NCI-H2227 (cell line): ENCODE measurements around the gene CYFIP2.
"Not testable (repeated sequence)": the region's sequence is repeated elsewhere in the genome, so short reads cannot be mapped to it uniquely, and the experiment has no call there.

ENCODE experiments used
- DNase-seq: peaks from one replicate; lab custom pipeline; 2025; ENCODE audit not compliant: unreplicated experiment; lab: John Stamatoyannopoulos, UW

The CYFIP2 gene

DNA sequence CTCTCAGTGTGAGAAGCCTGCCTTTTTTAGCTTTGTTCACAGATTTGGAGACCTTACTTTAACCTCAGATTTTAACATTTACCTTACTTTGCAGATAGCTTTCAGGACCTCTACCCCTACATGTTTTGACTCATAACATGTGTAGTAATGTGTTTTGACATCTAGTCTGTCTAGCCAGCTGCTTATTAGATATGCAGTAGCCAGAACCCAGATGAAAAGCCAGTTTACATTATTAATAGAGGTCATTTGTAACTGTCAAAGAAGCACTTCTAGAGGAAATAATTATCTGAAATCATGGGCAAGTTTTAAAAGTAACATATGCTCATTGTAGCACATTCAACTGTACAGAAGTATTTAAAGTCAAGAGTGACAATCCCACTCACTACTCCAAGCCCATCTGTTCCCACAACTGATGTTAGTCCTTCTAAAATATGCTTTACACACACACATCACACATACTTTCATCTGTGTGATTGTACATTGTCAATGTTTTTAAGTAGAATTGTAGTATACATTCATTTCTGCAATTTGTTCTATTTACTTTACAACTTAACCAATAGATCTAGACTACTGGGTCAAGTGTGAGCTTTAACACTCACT, 122.3 kb downstream of the CYFIP2 start:
- DNase-seq: no peak

DNA sequence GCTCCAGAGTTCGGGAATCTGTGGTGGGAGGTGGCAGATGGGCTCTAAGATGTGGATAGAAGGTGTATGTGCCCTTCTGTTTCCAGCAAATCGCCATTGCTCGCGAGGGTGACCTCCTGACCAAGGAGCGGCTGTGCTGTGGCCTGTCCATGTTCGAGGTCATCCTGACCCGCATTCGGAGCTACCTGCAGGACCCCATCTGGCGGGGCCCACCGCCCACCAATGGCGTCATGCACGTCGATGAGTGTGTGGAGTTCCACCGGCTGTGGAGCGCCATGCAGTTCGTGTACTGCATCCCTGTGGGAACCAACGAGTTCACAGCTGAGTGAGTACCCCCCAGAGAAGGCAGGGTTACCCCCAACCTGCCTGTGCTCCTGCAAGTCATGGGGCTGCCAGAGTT, 123.2 kb downstream of the CYFIP2 start:
- DNase-seq: no peak

DNA sequence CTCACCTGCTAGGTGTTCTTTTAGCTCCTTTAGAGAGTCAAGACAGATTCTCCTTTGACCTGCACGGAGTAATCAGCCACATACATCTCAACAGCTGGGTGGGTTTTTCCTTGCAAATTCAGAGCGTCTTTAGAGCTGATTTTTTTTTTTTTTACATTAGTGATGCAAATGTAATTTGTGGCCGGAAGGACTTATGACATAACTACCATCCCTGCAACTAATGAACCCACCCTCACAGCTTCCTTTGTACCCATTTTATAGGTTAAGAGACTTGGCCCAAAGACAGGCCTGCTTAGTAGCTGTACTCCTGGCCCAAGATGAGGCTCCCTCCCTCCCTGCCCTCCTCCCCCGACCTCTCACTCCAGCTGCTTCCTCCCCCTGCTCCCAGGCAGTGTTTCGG, 124.2 kb downstream of the CYFIP2 start:
- DNase-seq: no peak

DNA sequence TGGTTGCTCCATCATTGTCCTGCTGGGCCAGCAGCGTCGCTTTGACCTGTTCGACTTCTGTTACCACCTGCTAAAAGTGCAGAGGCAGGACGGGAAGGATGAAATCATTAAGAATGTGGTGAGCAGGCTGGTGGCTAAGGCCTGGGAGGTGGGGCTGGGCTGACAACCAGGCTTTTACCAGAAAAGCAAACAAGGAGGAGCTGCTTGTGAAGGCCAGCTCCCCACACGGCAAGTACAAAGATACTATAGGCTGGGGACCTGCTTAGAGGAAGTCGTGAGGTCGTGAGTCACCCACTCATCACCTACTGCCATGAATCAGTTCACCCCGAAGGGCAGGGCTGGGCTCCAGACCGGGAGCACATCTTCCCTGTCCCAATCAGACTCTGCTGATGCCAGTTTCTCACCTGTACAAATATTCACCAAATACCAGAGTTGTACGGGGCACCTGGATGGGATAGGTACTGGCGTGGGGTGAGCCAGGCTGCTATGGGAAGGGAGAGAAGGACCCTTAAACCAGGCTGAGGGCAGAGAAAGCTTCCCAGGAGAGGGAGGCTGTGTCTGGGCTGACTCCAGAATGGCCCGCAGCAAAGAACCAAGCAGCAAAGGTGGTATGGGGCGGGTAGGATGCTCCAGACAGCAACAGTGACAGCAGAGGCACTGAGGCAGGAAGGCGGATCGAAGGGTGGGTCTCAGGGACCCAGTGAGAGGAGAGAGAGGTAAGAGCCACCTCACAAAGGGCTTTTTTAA, 124.8 kb downstream of the CYFIP2 start:
- no peak for DNase-seq

DNA sequence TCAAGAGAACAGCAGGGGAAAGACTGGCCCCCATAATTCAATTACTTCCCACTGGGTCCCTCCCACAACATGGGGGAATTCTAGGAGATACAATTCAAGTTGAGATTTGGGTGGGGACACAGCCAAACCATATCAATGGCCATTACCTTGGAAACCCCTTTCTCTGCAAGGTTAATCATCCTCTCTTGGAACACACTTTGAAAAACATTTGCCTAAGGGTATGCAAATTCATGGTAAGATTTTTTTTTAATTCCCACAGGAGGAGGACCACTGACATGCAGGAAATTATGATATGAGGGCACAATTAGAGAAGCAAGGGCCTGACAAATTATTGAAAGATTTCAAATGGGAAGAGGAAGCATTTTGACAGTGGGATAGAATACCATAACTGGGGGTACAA, 132.4 kb downstream of the CYFIP2 start:
- DNase-seq: no peak

DNA sequence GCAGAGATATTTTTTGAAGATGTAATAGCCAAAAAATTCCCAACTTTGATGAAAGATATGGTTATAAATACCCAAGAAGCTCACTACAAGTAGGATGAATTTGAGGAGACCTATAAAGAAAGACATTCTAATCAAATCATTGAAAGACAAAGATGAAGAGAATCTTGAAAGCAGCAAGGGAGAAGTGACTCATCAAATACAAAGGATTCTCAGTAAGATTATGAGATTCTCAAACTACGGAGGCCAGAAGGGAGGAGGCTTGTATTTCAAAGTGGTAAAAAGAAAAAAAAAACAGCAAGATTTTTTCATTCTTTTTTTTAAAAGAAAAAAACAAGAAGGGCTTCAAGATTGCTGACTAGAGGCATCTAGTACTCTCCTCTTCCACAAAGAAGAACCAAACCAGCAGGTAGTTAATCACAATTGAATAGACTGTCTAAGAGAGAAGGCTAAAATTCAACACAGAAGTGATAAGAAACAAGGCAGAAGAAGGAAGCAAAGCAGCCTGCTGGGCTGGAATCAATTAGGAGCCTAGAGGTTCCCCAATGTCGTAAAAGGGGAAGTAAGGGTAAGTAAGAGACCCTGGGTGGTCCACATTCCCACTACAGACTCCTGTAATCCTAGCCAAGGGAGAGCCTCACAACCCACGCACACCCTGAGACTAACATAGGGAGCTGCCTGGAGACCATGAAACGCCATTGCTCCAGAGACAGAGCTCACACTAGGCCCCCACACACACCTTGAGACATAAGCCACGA, 135.0 kb downstream of the CYFIP2 start:
- no peak for DNase-seq

DNA sequence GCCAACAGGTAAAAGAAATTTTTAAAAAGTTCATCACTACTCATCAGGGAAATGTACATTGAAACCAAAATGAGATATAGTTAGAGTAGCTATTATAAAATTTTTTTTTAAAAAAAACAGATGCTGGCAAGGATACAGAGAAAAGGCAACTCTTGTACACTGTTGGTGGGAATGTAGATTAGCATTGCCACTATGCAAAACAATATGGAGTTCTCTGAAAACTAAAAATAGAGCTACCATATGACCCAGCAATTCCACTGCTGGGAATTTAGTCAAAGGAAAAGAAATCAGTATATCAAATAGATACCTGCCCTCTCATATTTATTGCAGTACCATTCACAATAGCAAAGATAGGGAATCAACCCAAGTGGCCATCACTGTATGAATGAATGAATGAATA, 149.9 kb downstream of the CYFIP2 start:
- DNase-seq: no peak

DNA sequence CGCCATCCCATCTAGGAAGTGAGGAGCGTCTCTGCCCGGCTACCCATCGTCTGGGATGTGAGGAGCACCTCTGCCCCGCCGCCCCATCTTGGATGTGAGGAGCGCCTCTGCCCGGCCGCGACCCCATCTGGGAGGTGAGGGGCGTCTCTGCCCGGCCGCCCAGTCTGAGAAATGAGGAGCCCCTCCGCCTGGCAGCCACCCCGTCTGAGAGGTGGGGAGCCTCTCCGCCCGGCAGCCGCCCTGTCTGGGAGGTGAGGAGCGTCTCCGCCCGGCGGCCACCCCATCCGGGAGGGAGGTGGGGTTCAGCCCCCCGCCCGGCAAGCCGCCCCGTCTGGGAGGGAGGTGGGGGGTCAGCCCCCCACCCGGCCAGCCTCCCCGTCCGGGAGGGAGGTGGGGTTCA, 153.6 kb downstream of the CYFIP2 start:
- not testable (repeated sequence) for DNase-seq

DNA sequence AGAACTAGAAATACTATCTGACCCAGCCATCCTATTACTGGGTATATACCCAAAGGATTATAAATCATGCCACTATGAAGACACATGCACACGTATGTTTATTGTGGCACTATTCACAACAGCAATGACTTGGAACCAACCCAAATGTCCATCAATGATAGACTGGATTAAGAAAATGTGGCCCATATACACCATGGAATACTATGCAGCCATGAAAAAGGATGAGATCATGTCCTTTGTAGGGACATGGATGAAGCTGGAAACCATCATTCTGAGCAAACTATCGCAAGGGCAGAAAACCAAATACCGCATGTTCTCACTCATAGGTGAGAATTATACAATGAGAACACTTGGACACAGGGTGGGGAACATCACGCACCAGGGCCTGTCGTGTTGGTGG, 164.0 kb downstream of the CYFIP2 start:
- DNase-seq: not testable (repeated sequence)

DNA sequence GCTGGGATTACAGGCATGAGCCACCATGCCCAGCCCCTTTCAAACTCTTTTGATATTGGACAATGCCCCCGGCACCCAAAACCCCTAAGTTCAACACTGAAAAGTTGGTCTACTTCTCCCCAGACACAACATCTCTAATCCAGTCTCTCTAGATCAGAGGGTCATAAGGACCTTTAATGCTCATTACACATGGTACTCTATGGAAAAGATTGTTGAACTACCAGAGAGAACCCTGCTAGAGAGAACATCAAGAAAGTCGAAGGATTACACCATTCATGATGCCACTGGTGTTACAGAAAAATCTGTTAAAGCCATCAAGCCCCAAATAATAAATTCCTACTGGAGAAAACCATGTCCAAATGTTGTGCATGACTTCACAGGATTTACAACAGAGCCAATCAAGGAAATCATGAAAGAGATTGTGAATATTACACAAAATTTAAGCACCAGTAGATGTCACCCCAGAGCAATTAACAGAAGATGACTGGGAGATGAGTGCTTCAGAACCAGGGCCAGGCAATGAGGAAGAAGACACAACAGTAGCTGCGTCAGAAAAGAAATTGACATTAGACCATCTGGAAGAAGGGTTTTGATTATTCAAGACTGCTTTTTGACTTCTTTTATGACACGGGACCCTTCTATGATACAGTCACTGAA, 165.7 kb downstream of the CYFIP2 start:
- peak; percentile 42 for DNase-seq

DNA sequence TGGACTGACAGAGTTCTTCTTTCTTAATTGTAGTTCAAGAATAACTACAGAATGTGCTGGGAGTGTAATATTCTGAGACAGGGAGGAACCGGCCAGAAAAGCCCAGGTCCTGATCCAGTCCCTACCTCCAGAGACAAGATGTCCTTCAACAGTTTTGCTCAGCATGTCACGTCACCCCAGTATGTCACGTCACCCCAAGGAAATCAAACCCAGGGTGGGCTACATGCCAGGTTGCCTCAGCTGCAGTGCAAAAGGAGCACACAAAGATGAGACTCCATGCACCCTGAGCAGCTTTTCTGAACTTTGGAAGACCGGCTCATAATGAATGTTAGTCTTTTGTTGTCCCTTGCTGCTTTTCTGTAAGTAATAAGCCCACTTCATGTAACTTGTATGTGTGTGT, 168.2 kb downstream of the CYFIP2 start:
- DNase-seq: no peak

DNA sequence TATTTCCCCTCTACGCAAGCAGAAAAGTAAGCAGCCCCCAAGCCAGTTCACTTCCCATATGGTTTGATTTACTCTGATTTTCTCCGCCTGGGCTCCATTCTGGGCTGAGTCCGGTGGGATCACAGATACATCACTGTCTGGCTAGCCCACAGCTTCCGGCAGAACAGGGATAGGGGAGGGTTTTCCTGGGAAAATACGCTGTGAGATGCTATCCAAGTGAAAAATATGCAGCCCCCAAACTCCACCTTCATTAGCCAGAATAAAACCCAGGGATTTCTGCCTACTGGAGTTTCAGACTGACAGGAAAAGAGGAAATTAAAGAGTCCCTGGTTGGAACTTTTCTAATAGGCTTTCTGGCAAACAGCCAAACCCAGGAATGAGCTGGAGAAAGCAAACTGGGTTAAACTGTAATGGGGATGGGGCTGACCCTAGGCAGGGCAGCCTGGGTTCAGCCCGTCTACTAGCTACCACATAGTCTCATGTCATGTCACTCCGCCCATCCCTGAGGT, 177.2 kb downstream of the CYFIP2 start:
- peak; percentile 80 for DNase-seq

DNA sequence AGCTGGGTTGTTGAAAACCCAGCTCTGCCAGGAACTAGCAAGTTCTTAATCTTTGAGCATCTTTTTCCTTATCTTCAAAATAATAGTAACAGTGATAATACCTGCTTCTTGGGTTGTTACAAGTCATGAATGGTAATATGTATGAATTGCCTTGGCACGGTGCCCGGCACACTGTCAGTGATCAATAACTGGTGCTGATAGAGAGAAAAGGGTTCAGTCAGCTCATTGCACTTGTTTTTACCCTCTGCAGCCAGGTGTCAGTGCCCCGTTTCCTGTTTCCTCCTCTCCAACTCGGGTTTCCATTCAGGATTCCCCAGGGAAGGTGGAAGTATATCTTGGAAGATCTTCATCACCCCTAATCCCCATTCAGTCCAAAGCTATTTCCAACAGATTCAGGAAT, 178.3 kb downstream of the CYFIP2 start:
- no peak for DNase-seq
